Muscle layer of duodenum (tissue), 2 donors: ENCODE results near the gene VAMP3.
A peak's percentile ranks its signal among the peaks of the same experiment; 100 is the strongest.

ENCODE experiments used
- H3K27ac ChIP-seq: one replicate; pipeline ENCODE4 v1.7.0; 2013; ENCODE audit warnings: mild to moderate bottlenecking, low read length
- H3K27me3 ChIP-seq: one replicate; pipeline ENCODE4 v1.7.0; 2013; ENCODE audit warnings: low read depth, mild to moderate bottlenecking, control low read depth, low read length
- H3K36me3 ChIP-seq, 2 donors: one replicate each; pipeline ENCODE4 v1.7.0; 2013; ENCODE audit warnings: low read length in 2 of 2, control low read depth in 1 of 2, mild to moderate bottlenecking in 1 of 2; ENCODE audit not compliant: insufficient read depth in 2 of 2, control insufficient read depth in 1 of 2
- H3K4me1 ChIP-seq, 2 donors: one replicate each; pipeline ENCODE4 v1.7.0; 2013; ENCODE audit warnings: low read length in 2 of 2, mild to moderate bottlenecking in 2 of 2, control low read depth in 1 of 2, moderate library complexity in 1 of 2; ENCODE audit not compliant: insufficient read depth in 2 of 2, control insufficient read depth in 1 of 2
- H3K4me3 ChIP-seq, 2 donors: one replicate each; pipeline ENCODE4 v1.7.0; 2013; ENCODE audit warnings: low read length in 2 of 2, low read depth in 1 of 2, mild to moderate bottlenecking in 1 of 2
- H3K9me3 ChIP-seq, 2 donors: one replicate each; pipeline ENCODE4 v1.7.0; 2013; ENCODE audit warnings: low read length in 2 of 2, control low read depth in 1 of 2, mild to moderate bottlenecking in 1 of 2; ENCODE audit not compliant: control insufficient read depth in 1 of 2
- donor health status: healthy.

Gene VAMP3, protein sequence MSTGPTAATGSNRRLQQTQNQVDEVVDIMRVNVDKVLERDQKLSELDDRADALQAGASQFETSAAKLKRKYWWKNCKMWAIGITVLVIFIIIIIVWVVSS

DNA sequence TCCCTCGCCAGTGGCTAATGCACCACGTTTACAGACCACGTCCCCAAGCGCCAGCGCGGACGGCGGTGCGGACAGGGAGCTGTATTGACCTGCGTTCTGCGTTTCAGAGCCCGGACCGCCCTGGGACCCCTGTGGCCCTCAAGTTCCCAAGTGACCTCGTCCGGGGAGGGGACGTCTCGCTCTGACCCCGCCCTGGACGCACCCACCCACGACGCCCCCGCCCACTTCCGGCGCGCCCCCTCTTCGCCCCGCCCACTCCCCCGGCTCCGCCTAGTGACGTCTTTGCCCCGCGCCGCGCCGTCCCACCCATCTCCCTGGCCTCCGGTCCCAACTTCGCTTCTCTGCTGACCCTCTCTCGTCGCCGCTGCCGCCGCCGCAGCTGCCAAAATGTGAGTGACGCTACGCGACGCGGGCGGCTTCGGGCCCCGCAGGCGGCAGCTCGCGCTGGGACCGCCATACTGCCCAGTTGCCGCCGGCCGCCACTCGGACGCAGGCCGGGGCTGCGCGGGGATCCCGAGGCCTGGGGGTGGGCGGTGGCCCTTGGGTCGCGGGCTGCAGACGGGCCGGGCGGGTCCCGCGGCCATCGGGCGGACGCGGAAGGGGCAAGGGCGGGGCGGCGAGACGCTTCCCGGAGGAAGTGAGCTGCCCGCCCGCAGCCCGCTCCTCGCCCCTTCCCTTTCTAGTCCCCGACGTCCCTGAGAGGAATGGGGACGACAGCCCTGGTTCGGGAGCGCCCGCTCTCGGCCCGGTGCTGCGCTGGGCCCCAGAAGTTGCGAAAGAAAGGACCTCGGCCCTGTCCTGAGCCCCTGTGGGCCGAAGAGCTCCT, at the start of gene VAMP3:
Gene VAMP3 (plus strand): TSS at position 300 of the 826 bp plus-strand sequence. CDS start 88 bp downstream, at position 388.
- no peaks in the 10 kb centered on the region for H3K9me3 ChIP-seq
- peaks cover 4 to 23% of the 10 kb centered on the region in 2 donors for H3K4me1 ChIP-seq
- H3K27me3 ChIP-seq, result no peaks in the 10 kb centered on the region
- peak within 1 kb of the TSS; percentile 89 to 96 for H3K4me3 ChIP-seq
- peak within 1 kb of the TSS; percentile 70 for H3K27ac ChIP-seq
- peaks cover 0 to 6% of the 10 kb centered on the region in 2 donors for H3K36me3 ChIP-seq

DNA sequence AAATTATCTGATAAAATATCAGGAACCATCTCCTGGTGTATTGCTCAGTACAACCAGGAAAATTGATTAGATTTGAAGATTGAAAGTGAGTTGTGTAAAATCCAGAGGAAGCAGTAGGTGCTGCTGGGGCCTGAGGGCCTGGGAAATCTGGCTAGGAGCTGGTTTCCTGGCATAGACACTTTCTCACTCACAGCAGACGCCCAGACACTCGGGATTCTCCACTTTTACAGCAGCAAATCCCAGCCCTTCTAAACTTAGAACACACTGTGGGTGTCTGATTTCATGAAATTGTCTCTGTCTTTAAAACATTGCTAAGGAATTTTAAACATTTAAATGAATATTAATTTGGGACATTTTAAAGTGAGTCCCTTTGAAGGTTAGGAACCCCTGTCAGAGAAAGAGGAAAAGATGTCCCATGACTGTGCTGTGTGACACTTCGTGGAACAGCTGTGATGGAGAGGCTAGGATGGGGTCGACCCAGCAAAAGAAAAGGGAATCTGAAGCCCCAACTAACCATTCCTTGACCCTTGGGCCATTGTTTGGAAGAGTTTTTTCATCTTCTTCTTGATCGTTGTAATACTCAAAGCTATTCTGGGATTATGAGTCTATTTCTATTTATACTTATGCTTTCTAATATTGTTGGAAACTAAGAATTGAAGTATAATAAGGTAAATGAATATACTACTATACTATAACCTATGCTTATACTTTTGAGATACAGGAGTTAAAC, 49.0 kb upstream of the VAMP3 start:
- Histone ChIP-seq H3K4me1 (peaks cover 0 to 11% of the 10 kb centered on the region in 2 donors), H3K27me3 (no peaks in the 10 kb centered on the region), H3K4me3 (no peak overlapping the region), H3K27ac (no peak overlapping the region), H3K9me3 (no peaks in the 10 kb centered on the region), H3K36me3 (no peaks in the 10 kb centered on the region)

DNA sequence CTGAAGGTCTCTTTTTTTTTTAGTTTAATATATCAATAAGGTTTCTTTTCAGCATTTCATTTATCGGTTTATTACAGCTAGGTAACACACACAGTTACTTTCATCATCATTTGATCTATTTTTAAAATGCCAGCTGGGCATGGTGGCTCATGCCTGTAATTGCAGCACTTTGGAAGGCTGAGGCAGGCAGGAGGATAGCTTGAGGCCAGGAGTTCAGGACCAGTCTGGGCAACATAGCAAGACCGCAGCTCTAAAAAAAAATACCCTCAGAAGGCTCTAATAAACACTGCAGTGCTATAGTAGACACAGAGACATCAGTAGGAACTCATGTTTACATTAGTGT, 48.5 kb upstream of the VAMP3 start:
- no peaks in the 10 kb centered on the region for H3K36me3 ChIP-seq
- H3K4me3 ChIP-seq, result no peak overlapping the region
- H3K4me1 ChIP-seq, result peaks cover 0 to 11% of the 10 kb centered on the region in 2 donors
- H3K9me3 ChIP-seq, result no peaks in the 10 kb centered on the region
- no peaks in the 10 kb centered on the region for H3K27me3 ChIP-seq
- H3K27ac ChIP-seq, result no peak overlapping the region

DNA sequence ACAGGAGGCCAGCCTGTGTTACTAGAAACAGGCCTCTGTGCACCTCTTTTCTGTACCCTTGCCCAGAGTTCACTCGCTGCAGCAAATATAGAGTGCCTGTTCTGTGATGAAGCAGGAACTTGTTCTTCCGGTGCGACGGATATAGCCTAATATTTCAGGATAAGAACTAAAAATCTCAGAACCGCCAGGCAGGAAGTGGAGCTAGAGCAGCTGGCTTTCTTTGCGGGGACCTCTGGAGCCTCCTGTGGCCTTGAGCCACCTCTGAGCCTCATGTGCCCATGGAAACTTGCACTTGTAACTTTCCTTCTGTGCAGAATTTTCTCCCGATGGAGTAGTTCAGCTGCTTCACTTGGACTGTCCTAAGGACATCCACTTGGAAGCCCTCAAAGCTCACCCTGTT, 44.5 kb upstream of the VAMP3 start:
- Histone ChIP-seq H3K4me1 (no peaks in the 10 kb centered on the region), H3K4me3 (no peak overlapping the region), H3K36me3 (no peaks in the 10 kb centered on the region), H3K9me3 (no peaks in the 10 kb centered on the region), H3K27me3 (no peaks in the 10 kb centered on the region), H3K27ac (no peak overlapping the region)

DNA sequence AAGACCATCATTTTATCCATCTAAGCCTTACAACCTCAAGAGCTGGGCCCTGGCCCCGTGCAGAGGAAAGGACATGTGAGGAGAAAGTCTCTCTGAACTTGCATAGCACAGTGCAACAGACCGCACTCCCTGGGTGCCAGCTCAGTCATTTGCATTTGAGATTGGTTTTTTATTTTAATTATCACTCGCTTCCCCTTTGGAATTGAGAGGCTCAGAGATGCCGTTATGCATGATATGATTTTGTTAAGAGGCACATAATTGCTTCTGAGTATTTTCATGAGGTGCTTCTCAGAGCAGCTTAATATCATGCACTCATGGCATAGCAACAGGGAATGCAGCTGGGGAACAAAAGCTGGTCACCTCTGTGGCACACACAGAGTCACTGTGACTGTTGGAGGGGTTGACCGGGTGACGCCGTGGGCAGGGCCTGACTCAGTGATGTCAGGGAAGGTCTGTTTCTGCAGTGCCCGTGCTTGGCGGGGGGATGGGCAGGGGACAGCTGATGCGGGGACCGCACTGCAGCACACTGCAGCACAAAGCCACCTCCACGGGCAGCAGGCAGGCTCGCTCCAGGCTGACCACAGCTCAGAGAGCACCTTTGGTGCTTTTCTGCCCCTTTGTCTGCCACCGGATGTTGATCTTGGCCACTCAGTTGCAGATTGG, 43.2 kb upstream of the VAMP3 start:
- Histone ChIP-seq H3K27me3 (no peaks in the 10 kb centered on the region), H3K4me3 (no peak overlapping the region), H3K4me1 (no peaks in the 10 kb centered on the region), H3K36me3 (no peaks in the 10 kb centered on the region), H3K9me3 (no peaks in the 10 kb centered on the region), H3K27ac (no peak overlapping the region)

DNA sequence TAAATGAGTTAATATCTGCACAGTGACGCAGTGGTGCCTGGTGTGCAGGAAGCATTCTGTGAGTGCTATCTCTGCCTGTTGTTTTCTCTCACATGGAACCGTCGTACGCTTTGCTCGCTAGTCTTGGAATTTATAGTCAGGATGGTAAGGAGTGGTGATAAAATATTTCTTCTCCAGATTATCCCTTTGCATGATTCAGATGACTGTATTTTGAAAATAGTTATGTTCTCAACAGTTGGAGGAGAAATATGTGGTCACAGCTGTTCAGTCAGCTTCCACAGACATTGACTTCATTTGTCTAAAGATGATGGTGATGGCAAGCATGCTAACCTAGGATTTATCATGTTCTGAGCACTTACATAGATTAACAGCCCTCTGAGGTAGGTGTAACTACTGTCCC, 41.3 kb upstream of the VAMP3 start:
- H3K36me3 ChIP-seq, result no peaks in the 10 kb centered on the region
- H3K9me3 ChIP-seq, result no peaks in the 10 kb centered on the region
- no peaks in the 10 kb centered on the region for H3K4me1 ChIP-seq
- H3K27ac ChIP-seq, result no peak overlapping the region
- H3K27me3 ChIP-seq, result no peaks in the 10 kb centered on the region
- H3K4me3 ChIP-seq, result no peak overlapping the region

DNA sequence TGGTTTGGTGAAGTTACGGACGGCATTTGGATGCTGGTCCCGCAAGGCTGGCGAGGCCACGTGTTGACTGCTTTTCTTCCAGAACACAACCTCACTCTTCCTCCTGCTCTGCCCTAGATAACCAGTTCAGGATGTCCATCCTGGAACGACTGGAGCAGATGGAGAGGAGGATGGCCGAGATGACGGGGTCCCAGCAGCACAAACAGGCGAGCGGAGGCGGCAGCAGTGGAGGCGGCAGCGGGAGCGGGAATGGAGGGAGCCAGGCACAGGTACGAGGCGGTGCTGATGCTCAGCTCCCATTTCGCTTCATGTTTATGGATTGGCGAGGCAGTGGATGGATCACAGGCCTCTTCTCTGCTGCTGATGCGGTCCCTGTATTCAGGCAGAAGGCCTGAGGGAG, 38.8 kb upstream of the VAMP3 start:
- peaks cover 0 to 7% of the 10 kb centered on the region in 2 donors for H3K36me3 ChIP-seq
- H3K9me3 ChIP-seq, result no peaks in the 10 kb centered on the region
- H3K4me3 ChIP-seq, result no peak overlapping the region
- no peaks in the 10 kb centered on the region for H3K27me3 ChIP-seq
- H3K27ac ChIP-seq, result no peak overlapping the region
- H3K4me1 ChIP-seq, result no peaks in the 10 kb centered on the region

DNA sequence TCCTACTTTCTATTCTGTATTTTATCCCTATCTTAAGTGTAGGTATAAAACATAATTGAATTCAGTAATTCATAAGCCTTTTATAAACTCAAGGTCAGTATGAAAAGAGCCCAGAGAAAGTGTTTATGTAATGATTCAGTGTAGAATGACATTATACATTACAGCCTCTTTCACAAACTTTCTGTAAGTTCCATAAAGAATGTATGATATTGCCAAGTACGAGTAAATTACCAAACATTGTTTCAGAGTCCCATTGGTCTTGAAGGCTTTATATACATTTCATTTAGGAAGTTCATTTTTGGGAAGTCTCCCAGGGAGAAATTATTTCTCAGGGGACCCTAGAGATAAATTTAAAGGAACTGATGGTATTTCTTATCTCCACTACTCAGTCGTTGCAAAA, 37.8 kb upstream of the VAMP3 start:
- no peak overlapping the region for H3K27ac ChIP-seq
- no peak overlapping the region for H3K4me3 ChIP-seq
- no peaks in the 10 kb centered on the region for H3K4me1 ChIP-seq
- no peaks in the 10 kb centered on the region for H3K9me3 ChIP-seq
- H3K27me3 ChIP-seq, result no peaks in the 10 kb centered on the region
- H3K36me3 ChIP-seq, result peaks cover 5 to 16% of the 10 kb centered on the region in 2 donors

DNA sequence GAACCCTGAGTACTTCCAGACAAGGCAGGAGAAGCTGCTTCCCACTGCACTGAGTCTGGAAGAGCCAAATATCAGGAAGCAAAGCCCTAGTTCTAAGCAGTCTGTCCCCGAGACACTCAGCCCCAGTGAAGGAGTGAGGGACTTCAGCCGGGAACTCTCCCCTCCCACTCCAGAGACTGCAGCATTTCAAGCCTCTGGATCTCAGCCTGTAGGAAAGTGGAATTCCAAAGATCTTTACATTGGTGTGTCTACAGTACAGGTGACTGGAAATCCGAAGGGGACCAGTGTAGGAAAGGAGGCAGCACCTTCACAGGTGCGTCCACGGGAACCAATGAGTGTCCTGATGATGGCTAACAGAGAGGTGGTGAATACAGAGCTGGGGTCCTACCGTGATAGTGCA, 33.1 kb upstream of the VAMP3 start:
- peaks cover 9 to 25% of the 10 kb centered on the region in 2 donors for H3K36me3 ChIP-seq
- H3K27me3 ChIP-seq, result no peaks in the 10 kb centered on the region
- H3K4me1 ChIP-seq, result no peaks in the 10 kb centered on the region
- no peak overlapping the region for H3K27ac ChIP-seq
- no peak overlapping the region for H3K4me3 ChIP-seq
- no peaks in the 10 kb centered on the region for H3K9me3 ChIP-seq

DNA sequence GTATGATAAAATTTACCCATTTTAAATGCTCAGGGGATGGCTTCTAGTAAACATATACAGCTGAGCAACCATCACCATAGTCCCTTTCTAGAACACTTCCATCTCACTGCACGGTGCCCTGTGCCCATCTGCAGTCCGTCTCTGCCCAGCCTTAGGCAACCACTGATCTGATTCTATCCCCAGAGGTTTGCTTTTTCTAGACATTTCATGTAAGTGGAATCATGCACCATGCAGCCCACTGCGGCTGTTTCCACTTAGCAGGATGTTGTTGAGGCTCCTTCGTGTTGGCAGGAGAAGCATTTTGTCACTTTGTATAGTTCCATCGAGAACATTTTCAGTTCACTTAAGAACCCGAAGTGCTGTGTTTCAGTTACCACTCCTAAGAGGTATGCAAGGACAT, 27.8 kb upstream of the VAMP3 start:
- Histone ChIP-seq H3K4me1 (no peaks in the 10 kb centered on the region), H3K27ac (no peak overlapping the region), H3K4me3 (no peak overlapping the region), H3K9me3 (no peaks in the 10 kb centered on the region), H3K27me3 (no peaks in the 10 kb centered on the region), H3K36me3 (peaks cover 2 to 8% of the 10 kb centered on the region in 2 donors)

DNA sequence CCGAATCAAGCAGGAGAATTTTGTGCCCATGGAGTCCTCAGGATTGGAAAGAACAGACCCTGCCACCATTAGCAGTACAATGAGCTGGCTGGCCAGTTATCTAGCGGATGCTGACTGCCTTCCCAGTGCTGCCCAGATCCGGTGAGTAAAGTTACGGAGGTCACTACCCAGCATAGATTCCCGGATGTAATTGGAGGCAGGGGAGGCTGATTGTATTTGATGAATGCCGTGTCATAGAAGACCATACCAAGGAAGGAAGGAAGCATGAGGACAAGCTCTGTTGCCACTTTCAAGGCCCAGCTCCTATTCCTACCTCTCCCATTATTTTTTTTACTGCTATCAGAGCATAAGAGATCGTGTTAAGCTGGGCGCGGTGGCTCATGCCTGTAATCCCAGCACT, 26.2 kb upstream of the VAMP3 start:
- H3K9me3 ChIP-seq, result no peaks in the 10 kb centered on the region
- no peaks in the 10 kb centered on the region for H3K27me3 ChIP-seq
- H3K4me3 ChIP-seq, result no peak overlapping the region
- no peak overlapping the region for H3K27ac ChIP-seq
- H3K4me1 ChIP-seq, result no peaks in the 10 kb centered on the region
- H3K36me3 ChIP-seq, result no peaks in the 10 kb centered on the region
